Measurements from ENCODE around the gene SMAP1.

DNA sequence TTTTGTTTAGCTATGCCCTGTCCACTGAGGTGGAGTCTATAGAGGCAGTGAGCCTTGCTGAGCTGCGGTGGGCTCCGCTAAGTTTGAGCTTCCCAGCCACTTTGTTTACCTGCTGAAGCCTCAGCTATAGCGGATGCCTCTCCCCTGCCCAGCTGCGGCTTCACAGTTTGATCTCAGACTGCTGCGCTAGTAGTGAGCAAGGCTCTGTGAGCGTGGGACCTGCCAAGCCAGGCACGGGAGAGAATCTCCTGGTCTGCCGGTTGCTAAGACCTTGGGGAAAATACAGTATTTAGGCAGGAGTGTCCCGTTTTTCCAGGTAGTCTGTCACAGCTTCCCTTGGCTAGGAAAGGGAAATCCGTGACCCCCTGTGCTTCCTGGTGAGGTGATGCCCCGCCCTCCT lies 138.4 kb downstream of the SMAP1 start:
- TF ChIP-seq, protein P1, sequence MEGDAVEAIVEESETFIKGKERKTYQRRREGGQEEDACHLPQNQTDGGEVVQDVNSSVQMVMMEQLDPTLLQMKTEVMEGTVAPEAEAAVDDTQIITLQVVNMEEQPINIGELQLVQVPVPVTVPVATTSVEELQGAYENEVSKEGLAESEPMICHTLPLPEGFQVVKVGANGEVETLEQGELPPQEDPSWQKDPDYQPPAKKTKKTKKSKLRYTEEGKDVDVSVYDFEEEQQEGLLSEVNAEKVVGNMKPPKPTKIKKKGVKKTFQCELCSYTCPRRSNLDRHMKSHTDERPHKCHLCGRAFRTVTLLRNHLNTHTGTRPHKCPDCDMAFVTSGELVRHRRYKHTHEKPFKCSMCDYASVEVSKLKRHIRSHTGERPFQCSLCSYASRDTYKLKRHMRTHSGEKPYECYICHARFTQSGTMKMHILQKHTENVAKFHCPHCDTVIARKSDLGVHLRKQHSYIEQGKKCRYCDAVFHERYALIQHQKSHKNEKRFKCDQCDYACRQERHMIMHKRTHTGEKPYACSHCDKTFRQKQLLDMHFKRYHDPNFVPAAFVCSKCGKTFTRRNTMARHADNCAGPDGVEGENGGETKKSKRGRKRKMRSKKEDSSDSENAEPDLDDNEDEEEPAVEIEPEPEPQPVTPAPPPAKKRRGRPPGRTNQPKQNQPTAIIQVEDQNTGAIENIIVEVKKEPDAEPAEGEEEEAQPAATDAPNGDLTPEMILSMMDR (IDR thresholded peaks at IDR 0.05) = no peak
- no peak for TF ChIP-seq POLR2A (IDR thresholded peaks at IDR 0.05)

Measured in prostate gland (tissue), 2 donors.